ENCODE data around the gene YY1.

DNA sequence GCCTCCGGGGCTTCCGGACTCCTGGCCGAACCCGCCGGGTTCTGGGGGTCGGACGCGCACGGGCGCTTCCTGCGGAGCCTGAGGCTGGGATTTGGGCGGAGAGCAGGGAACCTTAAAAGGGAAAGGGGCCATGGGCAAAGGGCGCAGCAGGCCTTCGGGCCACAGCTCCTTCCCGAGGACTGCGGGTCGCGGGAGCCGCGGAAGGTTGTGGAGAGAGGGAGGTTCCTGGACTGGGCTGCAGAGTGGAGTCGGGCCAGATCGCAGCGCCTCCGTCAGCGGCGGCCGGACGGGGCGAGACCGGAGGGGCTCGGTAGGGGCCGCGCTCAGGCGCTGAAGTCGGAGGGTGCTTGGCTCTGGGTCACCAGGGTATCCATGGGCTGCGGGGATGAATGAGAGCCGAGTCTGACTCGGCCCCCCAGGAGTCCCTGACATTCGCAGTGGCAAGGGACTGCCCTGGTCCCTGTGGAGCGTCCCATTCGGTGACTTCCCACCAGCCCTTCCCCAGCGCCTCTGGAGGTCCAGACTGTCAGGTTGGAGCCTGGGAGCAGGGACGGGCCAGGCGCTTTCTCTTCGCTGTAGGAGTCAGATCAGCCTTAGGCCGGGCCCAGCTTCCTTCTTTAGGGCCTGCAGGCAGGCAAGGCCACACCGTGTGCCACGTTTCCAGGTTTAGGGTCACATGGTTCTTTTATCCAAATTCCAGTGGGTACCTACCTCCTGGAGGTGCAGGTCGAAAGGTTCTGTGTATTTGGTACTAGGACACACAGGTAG is 68.2 kb downstream of the YY1 start:
- no peak for TF ChIP-seq ZNF2 (tag by site-specific recombination; IDR thresholded peaks at IDR 0.05)
- TF ChIP-seq YY1 (tag by site-specific recombination; IDR thresholded peaks at IDR 0.05), result no peak

Data from HEK293 (cell line).